Embryonic facial prominence (tissue), 1 donor: Measurements from ENCODE around the gene IRF5.

Experiments
- DNase-seq: peaks from one replicate; pipeline ENCODE4 v3.0.0-alpha.2; 2016; ENCODE audit errors: extremely low spot score

Gene IRF5

DNA sequence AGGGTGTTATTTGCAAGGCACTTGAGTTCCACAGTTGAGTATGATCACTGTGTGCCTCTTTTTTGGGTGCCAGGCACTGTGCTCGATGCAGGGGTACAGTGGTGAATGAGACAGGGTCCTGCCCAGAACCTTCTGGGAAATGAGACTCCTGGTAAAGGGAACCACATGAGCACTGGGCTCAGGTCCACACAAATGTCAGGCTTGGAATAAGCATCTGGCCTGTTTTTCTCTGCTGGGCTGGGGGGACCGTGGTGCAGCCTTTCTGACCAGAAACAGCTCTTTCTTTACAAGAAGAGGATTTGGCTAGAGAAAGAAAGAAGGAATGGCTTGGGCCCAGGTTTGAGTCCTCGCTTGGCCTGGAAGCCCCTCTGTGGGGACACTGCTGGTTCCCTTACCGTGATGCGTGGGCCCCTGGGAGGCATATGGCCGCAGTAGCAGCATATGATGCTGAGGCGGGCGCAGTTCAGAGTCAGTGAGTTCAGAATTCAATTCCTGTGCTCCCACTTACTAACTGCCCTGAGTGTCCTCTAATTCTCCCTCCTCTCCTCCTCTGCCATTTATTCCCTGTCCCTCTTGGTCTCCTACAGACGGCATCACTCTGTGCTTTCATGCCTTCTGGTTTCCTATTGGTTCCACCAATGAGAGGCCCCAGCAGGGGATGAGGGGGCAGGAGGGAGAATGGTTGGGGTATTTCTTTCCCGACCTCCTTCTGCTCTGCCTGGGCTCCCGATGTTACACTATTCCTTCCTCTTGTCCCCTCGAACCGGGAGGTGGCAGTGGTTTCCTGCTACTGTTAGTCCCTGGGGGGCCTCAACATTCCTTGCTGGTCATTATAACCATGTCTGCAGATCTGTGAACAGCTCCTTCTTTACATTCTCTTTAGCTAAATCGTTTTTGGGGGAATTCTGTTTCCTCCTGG, 17.6 kb upstream of the IRF5 start:
- no peak for DNase-seq

DNA sequence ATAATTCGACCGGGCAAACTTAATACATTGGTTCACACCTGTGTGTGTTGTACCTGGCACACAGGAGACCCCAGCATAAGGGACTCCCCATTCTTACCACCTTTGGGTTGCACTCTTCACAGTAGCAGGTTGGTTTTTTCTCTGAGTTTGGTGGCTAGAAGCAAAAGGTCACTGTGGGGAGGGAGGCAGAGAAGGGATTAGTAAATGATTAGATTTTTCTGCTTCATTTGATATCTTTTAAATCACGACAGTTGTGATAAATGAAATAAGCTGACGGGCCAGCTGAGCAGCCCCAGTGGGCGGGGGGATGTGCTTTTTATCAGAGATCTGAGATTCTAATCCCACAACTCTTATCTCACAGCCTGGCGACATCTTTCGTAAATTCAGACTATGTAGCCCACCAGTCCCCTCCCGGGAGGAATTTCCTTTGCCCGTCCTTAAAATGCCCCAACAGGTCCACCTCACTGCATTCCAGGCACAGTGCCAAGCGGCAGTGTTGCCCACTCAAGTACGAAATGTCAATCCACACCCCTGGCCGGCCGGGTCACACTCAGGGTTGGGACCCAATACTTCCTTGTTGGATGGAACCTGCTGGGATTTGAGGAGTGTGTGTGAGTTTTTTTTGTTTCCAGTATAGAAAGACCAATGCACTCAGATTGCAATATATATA, 16.7 kb upstream of the IRF5 start:
- no peak for DNase-seq

DNA sequence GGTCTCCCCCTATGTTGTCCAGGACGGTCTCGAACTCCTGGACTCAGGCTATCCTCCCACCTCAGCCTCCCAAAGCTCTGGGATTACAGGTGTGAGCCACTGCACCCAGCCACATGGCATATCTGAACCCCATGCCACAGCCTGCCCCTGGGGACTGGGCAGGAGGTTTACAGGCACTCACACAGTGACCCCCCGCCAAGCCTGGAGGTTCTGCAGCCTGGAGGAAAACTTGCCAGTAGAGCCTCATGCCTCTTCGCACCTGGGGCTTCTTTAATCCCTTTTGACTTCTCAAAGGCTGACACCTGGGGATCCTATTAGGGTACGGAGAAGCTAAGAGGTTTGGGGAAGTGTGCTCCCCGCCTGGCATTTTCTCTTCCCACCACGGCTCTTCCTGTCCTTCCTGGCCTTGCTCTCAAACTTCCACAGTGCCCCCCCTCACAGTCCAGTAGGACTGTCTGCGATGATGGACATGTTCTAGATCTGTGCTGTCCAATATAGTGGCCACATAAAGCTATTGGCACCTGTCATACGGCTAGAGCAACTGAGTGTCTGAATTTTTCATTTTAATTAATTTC, 15.8 kb upstream of the IRF5 start:
- DNase-seq, result no peak

DNA sequence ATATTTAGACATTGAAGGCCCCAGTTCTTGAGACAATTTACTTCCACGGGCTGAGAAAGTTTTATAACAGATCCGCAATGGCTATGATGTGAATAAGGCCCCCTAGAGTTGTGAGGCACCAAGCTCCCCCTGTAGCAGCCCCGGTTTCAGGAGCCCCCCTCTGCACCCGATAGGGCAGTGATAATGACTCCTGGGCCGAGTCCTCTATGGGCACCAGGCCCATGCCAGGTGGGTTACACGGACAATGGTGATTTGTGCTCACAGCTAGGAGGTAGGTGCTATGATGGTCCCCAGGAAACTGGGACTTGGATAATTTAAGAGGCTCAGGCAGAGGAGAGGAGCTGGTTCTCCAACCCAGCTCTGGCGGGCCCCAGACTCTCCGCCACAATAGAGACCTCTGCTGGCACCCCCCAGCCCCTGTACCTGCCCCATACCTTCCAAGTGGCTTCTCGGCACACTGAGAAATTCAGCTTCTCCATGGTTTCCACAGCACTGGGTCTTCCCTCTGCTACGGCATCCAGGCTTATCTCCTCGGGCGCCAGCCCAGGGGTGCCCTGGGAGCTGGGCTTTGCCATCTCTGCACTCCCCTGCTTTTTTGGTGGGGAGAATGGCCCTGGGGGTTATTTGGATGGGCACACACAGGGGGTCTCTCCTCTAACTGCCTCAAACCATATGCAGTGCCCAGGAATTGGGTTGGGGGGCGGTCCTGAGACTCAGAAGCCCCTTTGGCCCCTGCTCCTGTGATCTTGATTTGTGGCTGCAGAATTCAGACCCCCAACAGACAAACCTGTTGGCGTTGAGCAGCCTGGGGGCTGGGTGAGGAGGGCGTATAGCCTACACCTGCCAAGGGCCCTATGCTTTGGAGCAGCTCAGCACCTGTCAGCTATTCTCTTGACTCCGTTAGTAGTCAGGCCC, 15.0 kb upstream of the IRF5 start:
- no peak for DNase-seq

DNA sequence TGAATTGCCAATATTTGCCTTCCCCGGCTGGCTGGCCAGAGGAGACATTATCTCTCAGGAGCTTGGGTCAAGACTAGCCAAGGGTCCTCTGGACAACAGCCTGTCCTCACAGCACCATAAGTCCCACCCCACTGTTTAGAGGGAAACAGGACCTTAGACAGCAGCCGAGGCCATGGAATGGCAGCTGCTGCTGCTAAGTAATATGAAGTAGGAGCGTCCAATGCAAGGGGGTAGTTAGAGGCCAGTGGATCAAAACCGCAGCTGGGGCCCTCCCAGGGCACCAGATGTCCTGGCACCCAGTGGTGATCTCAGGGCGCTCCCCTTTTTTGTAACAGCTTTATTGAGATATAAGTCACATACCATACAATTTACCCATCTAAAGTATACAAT, 14.3 kb upstream of the IRF5 start:
- no peak for DNase-seq

DNA sequence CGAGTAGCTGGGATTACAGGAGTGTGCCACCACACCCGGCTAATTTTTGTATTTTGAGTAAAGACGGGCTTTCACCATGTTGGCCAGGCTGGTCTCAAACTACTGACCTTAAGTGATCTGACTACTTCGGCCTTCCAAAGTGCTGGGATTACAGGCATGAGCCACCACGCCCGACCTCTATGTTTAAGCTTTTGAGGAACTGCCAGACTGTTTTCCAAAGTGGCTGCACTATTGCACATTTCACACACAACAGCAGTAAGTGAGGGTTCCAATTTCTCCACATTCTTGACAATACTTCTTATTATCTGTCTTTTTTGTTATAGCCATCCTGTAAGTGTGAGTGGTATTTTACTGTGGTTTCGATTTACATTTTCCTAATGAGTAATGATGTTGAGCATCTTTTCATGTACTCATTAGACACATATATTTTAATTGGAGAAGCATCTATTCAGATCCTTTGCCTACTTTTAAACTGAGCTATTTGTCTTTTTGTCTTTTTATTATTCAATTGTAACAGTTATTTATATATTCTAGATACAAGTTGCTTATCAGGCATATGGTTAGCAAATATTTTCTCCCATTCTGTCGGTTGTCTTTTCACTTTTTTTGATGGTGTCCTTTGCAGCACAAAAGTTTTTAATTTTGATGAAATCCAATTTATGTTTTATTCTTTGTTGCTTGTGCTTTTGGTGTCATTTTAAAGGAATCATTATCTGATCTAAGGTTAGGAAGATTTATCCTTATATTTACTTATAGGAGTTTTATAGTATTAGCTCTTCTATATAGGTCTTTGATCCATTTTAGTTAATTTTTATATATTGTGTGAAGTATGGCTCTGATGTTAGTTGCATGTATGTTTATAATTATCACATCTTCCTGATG, 12.8 kb upstream of the IRF5 start:
- no peak for DNase-seq

DNA sequence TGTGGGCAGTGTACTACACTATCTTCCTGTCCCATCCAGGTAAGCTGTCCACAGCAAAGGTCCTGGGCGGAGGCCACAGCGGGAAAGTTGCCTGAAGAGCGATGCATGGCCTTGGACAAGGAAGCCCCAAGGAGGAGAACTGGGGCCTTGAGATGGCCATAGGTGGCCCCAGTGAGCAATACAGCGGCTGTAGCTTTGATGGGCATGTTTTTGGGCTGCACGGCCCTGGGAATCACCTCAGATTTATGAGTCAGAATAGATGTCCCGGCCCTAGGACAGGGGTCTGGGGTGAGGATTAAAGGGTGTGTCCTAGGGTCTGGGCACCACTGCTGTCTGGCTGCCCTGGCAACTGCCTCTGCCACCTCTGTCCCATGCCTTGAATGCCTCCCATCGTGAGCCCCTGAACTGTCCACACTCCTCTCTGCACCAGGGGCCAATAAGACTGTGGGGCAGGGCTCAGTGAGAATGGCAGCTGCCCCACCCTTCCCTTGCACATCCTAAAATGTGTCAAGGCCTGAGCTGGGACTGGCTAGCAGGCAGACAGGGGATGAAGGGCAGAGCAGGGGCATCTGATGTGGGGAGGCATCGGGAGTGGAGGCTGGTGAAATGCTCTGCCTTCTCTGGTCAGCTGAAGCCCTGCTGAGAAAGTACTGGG, 9.4 kb upstream of the IRF5 start:
- no peak for DNase-seq

DNA sequence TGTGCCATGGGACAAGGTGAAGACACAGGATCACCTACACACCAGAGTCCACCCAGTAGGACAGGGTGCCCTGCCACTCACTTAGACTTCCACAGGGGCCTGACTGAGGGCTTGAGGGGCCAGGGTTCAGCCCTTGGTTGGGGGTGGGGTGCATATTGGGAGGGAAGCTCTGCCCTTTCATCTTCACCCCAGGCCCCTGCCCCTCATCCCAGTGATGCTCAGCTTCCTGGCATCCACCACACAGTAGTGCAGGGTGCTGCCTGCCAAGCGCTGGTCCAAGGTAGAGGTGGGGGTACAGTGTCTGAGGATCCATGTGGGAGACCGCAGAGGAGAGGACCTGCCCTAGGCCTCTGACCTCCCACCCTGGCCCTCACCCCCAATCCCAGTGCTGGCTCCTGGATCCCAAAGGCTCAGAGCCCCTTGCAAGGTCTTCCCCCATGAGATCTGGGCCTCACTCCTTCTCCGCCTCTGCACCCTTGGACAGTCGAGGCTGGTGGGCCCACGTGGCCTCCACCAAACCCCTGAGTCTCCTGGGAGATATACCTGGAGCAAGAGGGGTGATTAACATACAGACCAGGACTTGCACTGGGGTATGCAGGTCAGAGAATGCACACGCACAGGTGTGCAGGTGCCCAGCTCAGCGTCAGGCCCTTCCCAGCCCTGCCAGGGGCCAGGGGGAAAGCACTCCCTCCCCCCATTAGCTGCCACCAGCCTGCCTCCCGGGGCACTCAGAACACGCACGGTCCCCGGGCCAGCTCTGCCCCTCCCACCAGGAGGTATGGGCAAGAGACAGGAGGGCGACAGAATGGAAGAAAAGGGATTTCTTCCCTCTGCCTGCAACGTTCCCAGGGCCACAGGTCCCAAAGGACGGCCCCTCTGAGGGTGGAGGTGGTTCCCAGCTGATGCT, 8.6 kb upstream of the IRF5 start:
- no peak for DNase-seq

DNA sequence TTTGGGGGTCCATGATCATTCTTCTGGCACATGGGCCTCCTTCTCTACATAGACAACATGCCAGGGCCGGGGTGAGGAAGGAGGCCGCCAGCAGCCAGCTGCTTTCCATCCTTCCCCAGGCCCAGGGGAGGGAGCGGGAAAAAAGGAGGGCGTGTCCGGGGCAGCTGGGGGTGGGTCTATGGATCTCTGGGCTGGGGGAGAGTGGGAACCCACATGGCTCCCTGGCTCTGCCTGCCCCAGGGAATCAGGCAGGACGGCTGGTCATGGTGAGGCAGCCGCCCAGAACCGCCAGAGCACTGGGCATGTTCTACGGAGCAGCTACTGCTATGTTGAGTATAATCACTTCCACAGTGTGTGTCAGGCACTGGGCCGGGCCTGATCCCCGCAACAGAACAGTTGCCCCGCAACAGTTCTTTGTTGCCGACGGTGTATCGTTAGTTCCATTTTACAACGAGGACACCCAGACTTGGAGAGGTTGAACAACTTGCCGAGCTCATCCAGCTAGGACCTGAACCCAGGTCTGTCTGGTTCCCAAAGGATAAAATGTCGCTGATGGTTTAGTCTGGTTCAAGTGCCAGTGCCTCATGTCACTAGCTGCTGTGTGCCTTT, 6.4 kb upstream of the IRF5 start:
- no peak for DNase-seq

DNA sequence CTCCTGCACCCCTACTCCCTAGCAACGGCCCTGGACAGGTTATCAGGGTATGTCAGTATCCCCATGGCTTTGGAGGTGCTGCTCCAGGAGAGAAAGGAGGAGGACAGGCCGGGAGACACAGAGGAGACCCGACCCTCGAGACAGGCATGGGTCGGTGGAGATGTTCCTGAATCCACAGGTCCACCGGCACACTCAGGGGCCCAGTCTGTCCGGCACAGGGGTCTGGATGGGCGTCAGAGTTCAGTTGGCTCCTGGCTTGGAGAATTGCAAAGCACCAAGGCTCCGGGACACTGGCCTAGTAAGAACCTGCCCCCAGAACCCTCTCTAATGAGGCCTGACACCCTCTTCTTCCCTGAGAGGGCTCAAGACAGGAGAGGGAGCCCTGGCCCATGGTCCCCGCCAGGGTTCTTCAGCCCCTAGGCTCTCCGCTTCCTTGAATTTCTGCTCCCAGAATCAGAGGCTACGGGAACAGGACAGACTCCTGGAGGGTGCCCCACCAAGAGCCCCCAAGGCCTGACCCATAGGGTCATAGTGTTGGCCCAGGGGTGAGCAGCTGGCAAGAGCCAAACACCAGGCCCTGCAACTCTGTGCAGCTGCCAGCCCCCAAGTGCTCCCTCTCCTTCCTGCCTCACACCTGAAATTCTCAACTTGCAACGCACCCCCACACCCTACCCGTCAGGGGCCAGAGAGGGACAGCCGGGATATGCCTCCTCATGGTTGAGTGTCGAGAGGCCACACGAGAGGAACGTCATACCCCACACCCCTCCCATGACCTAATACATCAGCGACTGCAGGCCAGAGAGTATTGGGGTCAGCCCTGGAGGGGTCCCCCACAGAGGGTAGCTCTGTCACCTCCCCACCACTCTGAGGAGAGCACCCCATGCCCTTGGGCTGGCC, 5.5 kb upstream of the IRF5 start:
- no peak for DNase-seq

DNA sequence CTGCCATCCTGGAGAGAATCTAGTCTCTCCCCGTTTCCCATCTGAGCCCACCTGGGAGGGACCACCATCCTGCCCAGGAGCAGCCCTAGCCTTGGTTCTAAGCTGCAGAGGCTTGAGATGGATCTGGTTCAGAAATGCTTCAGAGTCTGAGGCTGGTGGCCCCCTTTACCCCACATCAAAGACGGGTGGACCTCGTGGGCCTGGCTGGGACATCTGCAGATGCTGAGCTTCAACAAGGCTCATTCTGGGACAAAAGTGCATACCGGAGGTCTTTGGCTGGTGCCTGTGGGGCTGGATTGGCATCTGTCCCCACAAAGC, 4.9 kb upstream of the IRF5 start:
- DNase-seq, result no peak

DNA sequence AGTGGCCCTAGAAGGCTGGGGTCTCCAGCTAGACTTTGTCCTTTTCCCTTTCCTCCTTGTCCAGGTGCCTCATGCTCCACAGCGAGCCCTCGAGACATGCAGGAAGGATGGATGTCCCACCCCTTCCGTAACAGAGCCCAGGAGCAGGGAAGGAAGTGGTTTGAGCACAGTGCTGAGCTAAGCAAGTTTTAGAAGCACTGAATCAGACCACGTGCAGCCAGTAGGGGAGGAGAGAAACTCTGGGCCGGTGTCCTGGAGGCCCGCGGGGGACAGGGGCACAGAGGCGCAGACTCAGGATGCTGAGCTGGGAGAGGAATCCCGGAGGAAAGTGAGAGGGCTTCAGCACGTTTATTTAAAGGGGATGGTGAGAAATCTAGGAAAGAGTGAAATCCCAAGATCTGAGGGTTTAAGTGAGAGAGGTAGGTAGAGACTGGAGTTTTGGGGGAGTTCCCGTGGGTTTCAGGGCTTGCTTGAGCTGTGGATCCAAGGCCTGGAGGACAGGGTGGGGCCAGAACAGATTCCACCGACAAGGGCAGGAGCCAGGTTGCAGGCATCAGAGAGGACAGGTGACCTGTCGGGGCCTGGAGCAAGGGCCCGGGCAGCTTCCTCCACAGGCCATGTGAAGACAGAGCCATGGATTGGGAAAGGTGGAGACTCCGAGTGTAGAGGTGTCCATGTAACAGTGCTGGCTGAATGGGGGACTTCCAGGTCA, 4.4 kb upstream of the IRF5 start:
- DNase-seq, result no peak

DNA sequence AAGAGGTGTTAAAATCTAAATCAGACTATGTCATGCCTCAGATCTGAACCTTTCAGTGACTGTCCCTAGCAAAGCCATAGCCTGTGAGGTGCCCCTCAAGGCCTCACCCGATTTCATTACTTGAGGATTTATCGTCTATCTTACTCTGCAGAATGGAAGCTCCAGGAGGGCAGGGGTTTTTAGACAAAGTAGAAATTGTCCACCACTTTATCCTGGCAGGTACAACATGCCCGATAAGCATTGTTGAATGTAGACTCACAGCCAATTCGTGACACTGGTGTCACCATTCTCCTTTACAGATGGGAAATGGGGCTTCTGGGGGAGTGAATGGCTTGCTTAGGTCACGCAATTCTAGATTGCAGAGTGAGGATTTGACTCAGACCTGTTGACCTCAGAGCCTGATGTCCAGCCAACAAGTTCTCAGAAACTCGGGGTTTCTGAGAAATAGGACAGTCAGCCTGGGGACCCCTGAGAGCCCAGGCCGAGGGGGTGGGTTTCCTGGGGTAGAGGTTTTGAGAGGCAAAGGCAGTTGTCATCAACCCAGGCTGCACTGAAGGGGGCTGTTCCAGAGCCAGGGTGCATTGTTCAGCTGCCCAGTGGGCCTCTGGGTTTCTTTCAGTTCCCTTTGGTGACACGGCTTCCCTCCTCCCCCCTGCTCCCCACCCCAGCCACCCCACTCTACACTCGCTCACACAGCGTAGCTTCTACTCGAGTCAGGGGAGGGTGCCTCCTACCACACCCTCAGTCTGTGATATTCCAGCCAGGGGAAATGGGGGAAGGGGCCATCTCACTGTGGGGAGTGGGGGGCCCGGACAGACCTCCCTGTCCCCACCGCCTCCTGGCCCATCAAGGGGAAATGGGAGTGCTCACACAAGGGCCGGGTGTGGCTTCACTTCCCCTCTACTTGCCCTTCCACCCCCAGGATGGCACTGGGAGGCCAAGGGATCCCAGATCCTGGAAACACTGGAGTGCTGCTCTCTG, 3.1 kb upstream of the IRF5 start:
- no peak for DNase-seq

DNA sequence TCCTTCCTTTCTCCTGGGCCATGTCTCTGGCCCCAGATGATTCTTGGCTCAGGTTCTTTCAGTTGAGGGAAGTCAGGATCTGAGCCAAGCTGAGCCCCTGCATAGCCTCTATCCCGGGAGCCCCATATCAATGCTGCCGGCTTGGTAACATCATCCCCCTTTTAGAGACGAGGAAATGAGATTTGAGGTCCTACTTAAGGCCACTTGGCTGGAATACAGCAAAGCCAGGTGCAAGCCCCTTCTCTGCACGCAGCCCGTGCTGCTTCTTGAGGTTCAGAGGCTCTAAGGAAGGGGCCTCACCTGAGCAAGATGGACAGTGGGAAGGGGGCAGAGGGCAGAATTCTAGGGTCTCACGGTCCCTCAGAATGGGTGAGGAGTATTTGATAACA, 2.4 kb upstream of the IRF5 start:
- DNase-seq, result no peak

DNA sequence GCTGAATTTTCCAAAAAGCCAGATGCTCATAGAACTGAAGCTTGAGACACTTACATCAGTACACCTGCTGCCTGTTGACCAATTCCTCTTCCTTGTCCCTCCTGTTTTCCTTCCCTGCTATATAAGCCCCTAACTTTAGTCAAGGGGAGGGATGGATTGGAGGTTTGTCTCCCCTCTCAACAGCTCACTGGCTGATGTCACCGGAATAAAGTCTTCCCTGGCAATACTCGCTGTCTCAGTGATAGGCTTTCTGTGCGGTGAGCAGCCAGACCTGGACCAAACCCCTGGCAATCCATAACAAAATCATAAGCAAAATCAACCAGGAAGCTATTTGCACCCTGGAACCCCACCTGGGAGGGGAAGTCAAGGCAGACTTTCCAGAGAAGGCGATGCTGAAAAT, 929 bp upstream of the IRF5 start:
- DNase-seq, result no peak

DNA sequence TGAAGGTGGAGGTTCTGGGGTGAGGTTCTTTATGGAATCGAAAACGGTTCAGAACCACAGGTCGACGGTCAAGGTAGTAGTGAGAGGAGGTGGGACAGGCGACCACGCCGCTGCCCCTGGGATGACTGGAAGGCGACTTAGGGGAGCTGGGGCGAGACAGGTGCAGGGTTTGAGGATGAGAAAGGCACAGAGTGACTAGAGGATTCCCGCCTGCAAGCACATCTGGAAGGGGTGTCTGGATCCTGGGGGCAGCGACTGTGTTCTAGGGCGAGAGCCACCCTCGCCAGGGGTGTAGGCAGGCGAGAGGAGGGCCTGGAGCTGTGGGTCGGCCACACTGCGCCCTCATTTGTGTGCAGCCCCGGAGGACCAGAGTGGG, 468 bp upstream of the IRF5 start:
- no peak for DNase-seq
